Lung (tissue), 12 donors: ENCODE results near the gene RFX8. TPM values are rescaled to one million over a fixed set of nuclear protein-coding genes. Genes with fewer than 3 reads are reported as not detected.

Experiments used
- ATAC-seq: fragments of 200-7000 bp; cut with Tn5 transposase; one replicate; pipeline ENCODE4 v1.9.1; 2020; ENCODE audit warnings: moderate number of reproducible peaks; ENCODE audit not compliant: insufficient read depth, low FRiP score
- DNase-seq, 3 donors: peaks; one replicate each; pipeline ENCODE4 v3.0.0-alpha.2; 2013 to 2017
- H3K27ac ChIP-seq, 2 donors: one replicate each; pipeline ENCODE4 v1.5.1; 2013; ENCODE audit warnings: mild to moderate bottlenecking in 2 of 2, moderate library complexity in 2 of 2, control low read depth in 1 of 2, inconsistent platforms in 1 of 2, low read depth in 1 of 2, low read length in 1 of 2
- H3K27me3 ChIP-seq, 3 donors: one replicate each; pipeline ENCODE4 v1.5.1; 2013; ENCODE audit warnings: low read length in 2 of 3; ENCODE audit not compliant: control insufficient read depth in 3 of 3, insufficient read depth in 3 of 3
- H3K36me3 ChIP-seq, 4 donors: one replicate each; pipeline ENCODE4 v1.5.1; 2013; ENCODE audit warnings: low read length in 4 of 4, mild to moderate bottlenecking in 1 of 4, moderate library complexity in 1 of 4; ENCODE audit not compliant: control insufficient read depth in 4 of 4, insufficient read depth in 4 of 4
- H3K4me1 ChIP-seq, 5 donors: one replicate each; pipeline ENCODE4 v1.5.1; 2013; ENCODE audit warnings: low read length in 5 of 5, mild to moderate bottlenecking in 2 of 5, moderate library complexity in 1 of 5; ENCODE audit not compliant: control insufficient read depth in 5 of 5, insufficient read depth in 5 of 5
- H3K4me3 ChIP-seq: one replicate; pipeline ENCODE4 v1.5.1; 2013; ENCODE audit warnings: mild to moderate bottlenecking, control low read depth, moderate library complexity
- H3K9ac ChIP-seq, 2 donors: one replicate each; pipeline ENCODE4 v1.5.1; 2013; ENCODE audit warnings: low read length in 2 of 2, control low read depth in 1 of 2; ENCODE audit not compliant: insufficient read depth in 1 of 2
- H3K9me3 ChIP-seq, 4 donors: one replicate each; pipeline ENCODE4 v1.5.1; 2013; ENCODE audit warnings: low read length in 3 of 4, mild to moderate bottlenecking in 1 of 4, moderate library complexity in 1 of 4; ENCODE audit not compliant: control insufficient read depth in 4 of 4, insufficient read depth in 3 of 4
- WGBS, 2 donors: extraction: QIAGEN DNeasy Blood & Tissue Kit; methylation state at CpG; one replicate each; pipeline ENCODE4 v1.1.7; 2013; 5-methylcytosine and 5-hydroxymethylcytosine counted together
- polyA plus RNA-seq, 2 donors: library from polyadenylated mRNA; stranded (reverse); fragments of 200-250 nt; gene quantifications; one replicate each; pipeline ENCODE4 v1.2.1, GENCODE V29; 2013
- total RNA-seq, 2 donors: library from RNA; depleted of rRNA in 1 of 2; stranded (reverse); fragments of >200 nt in 1 of 2; gene quantifications; one replicate each; pipeline ENCODE4 v1.2.1, GENCODE V29; 2014 to 2021
- TF ChIP-seq, protein P1 (sequence below): IDR thresholded peaks from 2 replicates; pipeline ENCODE4 v1.5.1; 2012; ENCODE audit warnings: mild to moderate bottlenecking; ENCODE audit errors: control extremely low read depth, extremely low read depth
- donor health status: control.
- donor health status: control.
- donor health status: Bipolar disorder and iron deficiency.
- donor health status: healthy.
- donor health status: DM: yes; HTN: yes; CAD: no.

The RFX8 gene
- total and polyA plus RNA-seq, 4 donors: 0.11 to 0.88 (median 0.36) TPM

DNA sequence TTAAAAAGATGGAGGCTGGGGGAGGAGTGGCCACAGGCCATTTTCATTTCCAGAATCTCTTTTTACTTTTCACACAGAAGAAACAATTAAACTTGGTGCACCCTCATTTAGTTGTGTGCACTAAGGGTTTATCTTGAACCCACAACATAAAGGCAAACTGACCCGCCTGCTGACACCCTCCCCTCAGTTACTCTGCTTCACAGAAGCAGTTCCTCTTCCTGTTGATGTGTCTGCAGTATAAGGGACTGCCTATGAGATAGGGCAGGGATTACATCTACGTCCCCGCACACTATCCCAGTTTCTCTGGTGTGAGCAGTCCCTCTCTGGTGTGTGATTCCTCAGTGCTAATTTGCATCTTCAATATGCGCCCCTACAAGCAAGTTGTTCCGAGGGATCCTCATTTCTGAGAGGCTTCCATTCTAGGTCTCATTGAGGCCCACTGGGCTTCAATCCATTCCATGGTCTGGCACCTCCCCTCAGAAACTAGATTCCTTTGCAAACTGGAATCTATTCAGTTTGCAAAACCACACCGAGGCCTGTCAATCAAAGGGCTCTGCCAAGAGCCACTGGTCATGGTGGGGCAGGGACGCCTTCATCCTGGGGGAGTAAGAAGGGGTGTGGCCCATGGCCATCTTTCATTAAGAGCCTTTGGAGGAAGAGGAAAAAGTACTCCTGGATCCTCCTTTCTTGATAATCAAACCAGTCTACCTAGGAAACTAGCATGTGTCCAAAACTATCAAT lies 99.9 kb downstream of the RFX8 start:
- WGBS, 2 donors: 81 to 86% methylated on average over 7 of the region's 7 CpGs

DNA sequence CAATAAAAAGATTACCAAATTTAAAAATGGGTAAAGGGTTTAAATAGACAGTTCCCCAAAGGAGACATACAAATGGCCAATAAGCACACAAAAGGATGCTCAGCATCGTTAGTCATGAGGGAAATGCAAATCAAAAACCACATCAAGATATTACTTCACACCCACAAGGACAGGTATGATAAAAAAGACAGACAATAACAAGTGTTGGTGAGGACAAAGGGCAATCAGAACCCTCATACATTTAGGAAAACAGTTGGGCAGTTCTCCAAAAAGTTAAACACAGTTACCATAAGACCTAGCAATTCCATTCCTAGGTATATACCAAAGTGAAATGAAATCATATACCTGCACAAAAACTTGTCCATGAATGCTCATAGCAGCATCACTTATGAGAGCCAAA lies 102.1 kb downstream of the RFX8 start:
- Histone ChIP-seq H3K4me3 (no peak overlapping the region), H3K4me1 (no peaks in the 10 kb centered on the region), H3K27ac (no peak overlapping the region), H3K9ac (no peak overlapping the region), H3K27me3 (no peaks in the 10 kb centered on the region), H3K36me3 (no peaks in the 10 kb centered on the region), H3K9me3 (peaks cover 0 to 8% (median 0%) of the 10 kb centered on the region in 4 donors)
- WGBS, 2 donors: 88 to 97% methylated on average over 1 of the region's 1 CpG
- TF ChIP-seq, protein P1, sequence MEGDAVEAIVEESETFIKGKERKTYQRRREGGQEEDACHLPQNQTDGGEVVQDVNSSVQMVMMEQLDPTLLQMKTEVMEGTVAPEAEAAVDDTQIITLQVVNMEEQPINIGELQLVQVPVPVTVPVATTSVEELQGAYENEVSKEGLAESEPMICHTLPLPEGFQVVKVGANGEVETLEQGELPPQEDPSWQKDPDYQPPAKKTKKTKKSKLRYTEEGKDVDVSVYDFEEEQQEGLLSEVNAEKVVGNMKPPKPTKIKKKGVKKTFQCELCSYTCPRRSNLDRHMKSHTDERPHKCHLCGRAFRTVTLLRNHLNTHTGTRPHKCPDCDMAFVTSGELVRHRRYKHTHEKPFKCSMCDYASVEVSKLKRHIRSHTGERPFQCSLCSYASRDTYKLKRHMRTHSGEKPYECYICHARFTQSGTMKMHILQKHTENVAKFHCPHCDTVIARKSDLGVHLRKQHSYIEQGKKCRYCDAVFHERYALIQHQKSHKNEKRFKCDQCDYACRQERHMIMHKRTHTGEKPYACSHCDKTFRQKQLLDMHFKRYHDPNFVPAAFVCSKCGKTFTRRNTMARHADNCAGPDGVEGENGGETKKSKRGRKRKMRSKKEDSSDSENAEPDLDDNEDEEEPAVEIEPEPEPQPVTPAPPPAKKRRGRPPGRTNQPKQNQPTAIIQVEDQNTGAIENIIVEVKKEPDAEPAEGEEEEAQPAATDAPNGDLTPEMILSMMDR: no peak
- no peak for DNase-seq
- ATAC-seq: no peak

More for the DNA sequence above, 99.9 kb downstream of the RFX8 start:
- TF ChIP-seq, protein P1: no peak
- DNase-seq (no peak), ATAC-seq (no peak)
- Histone ChIP-seq H3K9me3 (peaks cover 0 to 8% (median 0%) of the 10 kb centered on the region in 4 donors), H3K9ac (no peak overlapping the region), H3K4me3 (no peak overlapping the region), H3K27me3 (no peaks in the 10 kb centered on the region), H3K4me1 (peaks cover 0 to 5% (median 0%) of the 10 kb centered on the region in 5 donors), H3K27ac (no peak overlapping the region), H3K36me3 (no peaks in the 10 kb centered on the region)

DNA sequence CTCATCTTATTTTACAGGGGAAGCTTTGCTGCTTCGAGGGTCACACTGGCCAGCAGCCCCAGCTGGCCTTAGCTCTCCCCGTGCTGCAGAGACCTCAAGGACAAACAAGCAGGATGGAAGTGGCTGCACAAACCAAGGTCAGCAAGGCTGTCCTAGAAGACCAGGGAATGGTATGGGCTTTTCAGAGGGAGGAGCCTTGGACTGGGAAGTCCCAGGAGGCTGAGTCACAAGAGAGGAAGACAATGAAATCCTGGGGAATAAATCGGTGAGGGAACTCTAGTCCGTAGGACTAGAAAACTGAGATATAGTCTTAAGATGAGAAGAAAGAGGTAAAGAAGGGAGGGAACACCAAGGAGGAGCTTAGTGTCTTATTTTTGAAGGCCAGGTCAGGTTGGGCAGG lies 103.3 kb downstream of the RFX8 start:
- Histone ChIP-seq H3K4me1 (no peaks in the 10 kb centered on the region), H3K36me3 (no peaks in the 10 kb centered on the region), H3K27me3 (no peaks in the 10 kb centered on the region), H3K27ac (no peak overlapping the region), H3K4me3 (no peak overlapping the region), H3K9ac (no peak overlapping the region), H3K9me3 (peaks cover 0 to 8% (median 0%) of the 10 kb centered on the region in 4 donors)
- no peak for ATAC-seq
- WGBS, 2 donors: 70% methylated on average over 4 of the region's 4 CpGs
- DNase-seq: no peak
- TF ChIP-seq, protein P1: no peak
